PFSK-1 (cell line): ENCODE measurements around the gene LYRM9.

Experiments used
- FOXP2 ChIP-seq: optimal IDR thresholded peaks from 2 replicates; pipeline ENCODE3; 2011; ENCODE audit warnings: borderline replicate concordance, control low read depth, inconsistent platforms; ENCODE audit not compliant: insufficient read depth; ENCODE audit errors: extremely low read length, extremely low read depth
- POLR2AphosphoS5 ChIP-seq: IDR thresholded peaks from 2 replicates; pipeline ENCODE4 v1.6.1; 2012; ENCODE audit warnings: low read depth, mild to moderate bottlenecking, control low read depth, low read length, moderate library complexity
- SIN3A ChIP-seq: IDR thresholded peaks from 2 replicates; pipeline ENCODE4 v1.6.1; 2012; ENCODE audit warnings: mild to moderate bottlenecking, low read length, moderate library complexity, borderline replicate concordance; ENCODE audit not compliant: insufficient read depth
- TAF1 ChIP-seq: IDR thresholded peaks from 2 replicates; pipeline ENCODE4 v1.6.1; 2012; ENCODE audit warnings: low read length, control low read depth, borderline replicate concordance; ENCODE audit not compliant: insufficient read depth
- TF ChIP-seq, protein P1 (sequence below), 2 experiments: IDR thresholded peaks; 2 replicates each; pipeline versions ENCODE4 v1.6.1 to v1.8.0; 2011 to 2012; ENCODE audit warnings: low read depth in 2 of 2, low read length in 2 of 2, control low read depth in 1 of 2, inconsistent platforms in 1 of 2, mild to moderate bottlenecking in 1 of 2, moderate library complexity in 1 of 2; ENCODE audit not compliant: insufficient read depth in 1 of 2

Gene LYRM9

DNA sequence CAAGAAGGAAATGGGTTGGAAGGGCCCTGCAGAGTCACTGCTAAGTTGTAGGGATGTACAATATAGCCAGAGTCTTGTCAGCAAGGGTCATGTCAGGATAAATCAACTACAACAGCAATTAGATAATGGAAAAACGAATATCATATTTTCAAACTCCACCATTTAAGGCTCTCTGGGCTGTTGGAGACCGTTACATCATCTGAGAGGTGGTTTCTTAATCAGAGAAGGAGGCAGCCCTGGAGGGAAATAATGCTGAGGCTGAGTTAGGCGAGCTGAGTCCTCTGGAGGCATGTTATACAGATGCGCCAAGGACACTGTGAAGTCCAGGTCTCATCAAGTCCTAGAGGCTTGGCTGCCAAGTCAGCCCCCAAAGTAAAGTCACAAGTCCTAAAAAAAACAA, 30.3 kb downstream of the LYRM9 start:
- TF ChIP-seq, protein P1, sequence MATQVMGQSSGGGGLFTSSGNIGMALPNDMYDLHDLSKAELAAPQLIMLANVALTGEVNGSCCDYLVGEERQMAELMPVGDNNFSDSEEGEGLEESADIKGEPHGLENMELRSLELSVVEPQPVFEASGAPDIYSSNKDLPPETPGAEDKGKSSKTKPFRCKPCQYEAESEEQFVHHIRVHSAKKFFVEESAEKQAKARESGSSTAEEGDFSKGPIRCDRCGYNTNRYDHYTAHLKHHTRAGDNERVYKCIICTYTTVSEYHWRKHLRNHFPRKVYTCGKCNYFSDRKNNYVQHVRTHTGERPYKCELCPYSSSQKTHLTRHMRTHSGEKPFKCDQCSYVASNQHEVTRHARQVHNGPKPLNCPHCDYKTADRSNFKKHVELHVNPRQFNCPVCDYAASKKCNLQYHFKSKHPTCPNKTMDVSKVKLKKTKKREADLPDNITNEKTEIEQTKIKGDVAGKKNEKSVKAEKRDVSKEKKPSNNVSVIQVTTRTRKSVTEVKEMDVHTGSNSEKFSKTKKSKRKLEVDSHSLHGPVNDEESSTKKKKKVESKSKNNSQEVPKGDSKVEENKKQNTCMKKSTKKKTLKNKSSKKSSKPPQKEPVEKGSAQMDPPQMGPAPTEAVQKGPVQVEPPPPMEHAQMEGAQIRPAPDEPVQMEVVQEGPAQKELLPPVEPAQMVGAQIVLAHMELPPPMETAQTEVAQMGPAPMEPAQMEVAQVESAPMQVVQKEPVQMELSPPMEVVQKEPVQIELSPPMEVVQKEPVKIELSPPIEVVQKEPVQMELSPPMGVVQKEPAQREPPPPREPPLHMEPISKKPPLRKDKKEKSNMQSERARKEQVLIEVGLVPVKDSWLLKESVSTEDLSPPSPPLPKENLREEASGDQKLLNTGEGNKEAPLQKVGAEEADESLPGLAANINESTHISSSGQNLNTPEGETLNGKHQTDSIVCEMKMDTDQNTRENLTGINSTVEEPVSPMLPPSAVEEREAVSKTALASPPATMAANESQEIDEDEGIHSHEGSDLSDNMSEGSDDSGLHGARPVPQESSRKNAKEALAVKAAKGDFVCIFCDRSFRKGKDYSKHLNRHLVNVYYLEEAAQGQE (IDR thresholded peaks at IDR 0.05; ENCODE audit: insufficient read depth in 1 of 2, low read depth in 2 of 2, low read length in 2 of 2): no peak
- no peak for TF ChIP-seq SIN3A
- no peak for TF ChIP-seq TAF1
- TF ChIP-seq FOXP2: no peak
- TF ChIP-seq POLR2AphosphoS5: no peak

- TF ChIP-seq POLR2AphosphoS5 (no peak), SIN3A (no peak), TAF1 (no peak), FOXP2 (no peak)
- TF ChIP-seq, protein P1 (IDR thresholded peaks at IDR 0.05; ENCODE audit: insufficient read depth in 1 of 2, low read depth in 2 of 2, low read length in 2 of 2): no peak
These were observed 31.2 kb downstream of the LYRM9 start for GRCh38 chr17:27862004-27862403.

DNA sequence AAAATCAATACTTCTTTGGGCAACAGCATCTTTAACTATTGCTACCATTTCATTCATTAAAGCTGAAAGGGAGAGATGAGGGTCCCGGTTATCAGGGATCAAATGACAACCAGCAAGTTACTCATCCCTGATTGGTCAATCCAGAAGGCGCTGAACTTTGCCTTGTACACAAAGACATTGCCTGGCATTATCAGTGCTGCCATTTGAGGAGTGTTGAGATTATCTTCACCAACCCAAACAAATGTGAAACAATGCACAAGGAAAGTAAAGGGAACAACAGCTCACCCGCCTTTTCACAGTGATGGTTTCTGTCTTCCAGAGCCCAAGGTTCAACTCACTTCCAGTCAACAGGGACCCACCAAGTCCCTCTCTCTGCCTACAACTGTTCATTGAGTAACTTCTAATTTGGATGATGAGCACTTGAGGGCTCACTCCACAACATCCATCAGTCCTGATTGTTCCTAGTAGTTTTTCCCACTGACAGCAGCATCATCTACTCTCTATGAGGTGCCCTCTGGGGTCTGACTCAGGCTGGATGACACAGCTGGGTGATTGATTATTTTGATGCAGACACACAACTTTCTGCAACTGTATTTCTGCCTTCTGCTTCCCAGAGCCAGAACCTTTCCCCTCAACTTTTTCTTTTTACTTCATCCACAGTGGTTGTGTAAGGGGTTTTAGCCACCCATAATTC, 32.0 kb downstream of the LYRM9 start:
- TF ChIP-seq, protein P1 (IDR thresholded peaks at IDR 0.05; ENCODE audit: insufficient read depth in 1 of 2, low read depth in 2 of 2, low read length in 2 of 2): no peak
- TF ChIP-seq SIN3A: no peak
- no peak for TF ChIP-seq TAF1
- no peak for TF ChIP-seq POLR2AphosphoS5
- no peak for TF ChIP-seq FOXP2

DNA sequence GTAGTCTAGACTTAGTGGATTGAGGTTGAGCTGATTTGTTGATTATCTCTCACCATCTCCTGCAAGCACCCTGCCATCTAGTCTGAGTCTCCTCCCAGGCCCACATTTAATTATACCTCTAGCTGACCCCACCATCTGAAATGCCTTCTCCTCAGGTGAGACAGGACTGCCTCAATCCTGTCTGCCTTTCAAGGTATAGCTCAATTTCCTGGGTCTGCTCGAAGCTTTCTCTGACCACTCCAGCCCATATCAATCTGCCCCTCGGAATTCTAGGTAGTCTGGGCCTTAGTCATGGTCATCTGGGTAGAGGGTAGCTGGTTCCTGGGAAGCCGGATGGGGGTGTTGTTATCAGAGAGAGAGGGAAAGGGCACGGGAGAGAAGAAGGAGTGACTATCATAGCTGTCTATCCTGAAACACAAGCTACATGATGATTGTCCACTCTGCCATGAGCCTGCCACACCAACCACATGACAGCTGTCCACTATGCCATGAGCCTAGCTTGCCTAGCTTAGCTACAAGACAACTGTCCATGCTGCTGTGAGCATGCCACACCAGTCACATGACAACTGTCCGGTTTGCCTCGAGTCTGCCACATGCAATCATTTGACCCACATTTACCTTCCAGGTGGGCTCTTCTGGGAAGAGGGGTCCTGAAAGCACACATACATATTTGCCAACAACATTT, 34.4 kb downstream of the LYRM9 start:
- TF ChIP-seq TAF1: no peak
- TF ChIP-seq POLR2AphosphoS5: no peak
- TF ChIP-seq, protein P1 (IDR thresholded peaks at IDR 0.05; ENCODE audit: insufficient read depth in 1 of 2, low read depth in 2 of 2, low read length in 2 of 2): no peak
- TF ChIP-seq FOXP2: no peak
- no peak for TF ChIP-seq SIN3A
